T-helper 2 cell treated with Interferon-gamma antibody and Interleukin-4, amounts not matched to agents 100 ng/mL and 5 ng/mL, for 36 hours (primary cell): ENCODE data around the gene C18orf63. TPM values are rescaled to one million over a fixed set of nuclear protein-coding genes. Genes with fewer than 3 reads are reported as not detected.
"Not testable (repeated sequence)": the region's sequence is repeated elsewhere in the genome, so short reads cannot be mapped to it uniquely, and the experiment has no call there.

Experiments
- intact Hi-C: fragments of 100-400 bp; cut with micrococcal nuclease; formaldehyde crosslinking; loops from one replicate; pipeline ENCODE4 v1.15.1; 2023
- total RNA-seq: library from RNA; stranded (reverse); gene quantifications from 2 replicates; pipeline ENCODE4 v1.2.3, GENCODE V29; 2022

C18orf63 gene
- total RNA-seq, result not detected in 2 replicates

DNA sequence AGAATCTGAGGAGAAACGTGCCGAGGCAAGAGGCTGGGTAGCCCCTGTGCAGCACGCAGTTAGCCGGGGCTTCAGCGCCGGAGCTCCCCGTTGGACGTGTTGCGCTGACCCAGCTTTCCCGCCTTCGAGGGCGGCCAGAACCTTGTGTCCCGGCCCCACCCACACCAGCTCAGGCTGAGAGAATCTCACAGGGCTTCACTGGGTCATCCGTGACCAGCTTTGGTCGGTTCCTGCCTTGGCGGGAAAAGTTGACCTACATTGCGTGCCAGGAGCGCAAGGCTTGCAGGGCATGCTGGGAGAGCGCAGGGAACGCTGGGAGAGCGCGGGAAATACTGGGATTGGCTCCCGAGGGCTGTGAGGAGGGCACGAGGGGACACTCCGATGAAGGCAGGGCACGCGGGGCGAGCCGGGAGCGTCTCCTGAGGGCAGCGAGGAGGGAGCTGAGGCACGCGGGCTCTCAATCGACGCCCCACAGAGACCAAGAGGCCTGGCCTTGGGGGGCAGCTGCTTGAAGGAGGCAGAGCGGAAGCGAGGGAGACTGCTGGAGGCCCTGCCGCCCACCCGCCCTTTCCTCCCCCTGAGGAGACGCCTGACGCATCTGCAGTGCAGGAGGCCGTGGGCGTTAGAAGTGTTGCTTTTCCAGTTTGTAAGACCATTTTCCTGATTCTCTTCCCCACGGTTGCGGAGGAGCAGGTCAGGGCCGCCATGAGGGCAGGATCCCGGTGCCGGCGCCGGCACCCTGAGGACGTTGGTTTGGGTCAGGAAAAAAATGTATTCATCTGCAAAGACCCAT, at the start of gene C18orf63:
Gene C18orf63 (plus strand): TSS at position 376 of the 793 bp plus-strand sequence. CDS start 2,027 bp downstream, outside the sequence.
- intact Hi-C loops, result no loop called here

DNA sequence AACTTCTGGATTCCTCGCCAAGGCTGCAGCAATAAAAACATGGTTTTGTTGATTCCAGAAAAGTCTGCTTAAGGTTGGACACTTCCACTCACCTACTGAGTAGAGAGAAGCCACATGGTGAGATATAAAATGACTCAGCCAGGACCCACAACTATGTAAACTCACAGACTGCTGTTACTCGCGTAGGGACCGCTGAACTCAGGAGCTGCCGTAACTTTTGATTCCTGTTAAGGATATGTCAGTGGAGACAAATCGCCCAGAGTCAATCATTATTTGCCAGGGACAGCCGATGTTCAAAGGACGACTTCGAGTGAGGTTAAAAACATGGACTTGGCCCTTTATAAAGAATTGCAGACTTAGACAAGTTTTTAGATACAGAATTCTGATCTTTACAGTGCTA, 49.5 kb upstream of the C18orf63 start:
- intact Hi-C loops, result no loop called here

DNA sequence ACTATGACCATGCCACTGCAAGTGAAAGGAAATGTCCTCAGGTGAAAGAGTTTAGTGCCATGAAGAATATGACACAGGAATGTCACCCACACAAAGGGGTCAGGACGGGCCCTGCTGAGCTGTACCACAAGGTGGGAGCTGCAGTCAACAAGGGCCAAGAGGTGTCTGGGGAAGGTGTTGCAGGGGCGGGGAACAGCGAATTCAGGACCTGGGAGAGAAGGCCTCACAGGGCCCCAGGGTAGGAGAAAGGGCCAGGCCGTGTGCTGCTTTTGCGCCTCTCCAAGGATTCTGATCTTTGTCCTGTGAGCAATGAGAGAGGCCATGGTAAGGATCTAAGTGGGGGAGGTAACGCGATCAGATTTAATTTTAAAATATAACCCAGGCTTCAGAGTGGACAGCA, 47.5 kb upstream of the C18orf63 start:
- intact Hi-C loops, result no loop called here

DNA sequence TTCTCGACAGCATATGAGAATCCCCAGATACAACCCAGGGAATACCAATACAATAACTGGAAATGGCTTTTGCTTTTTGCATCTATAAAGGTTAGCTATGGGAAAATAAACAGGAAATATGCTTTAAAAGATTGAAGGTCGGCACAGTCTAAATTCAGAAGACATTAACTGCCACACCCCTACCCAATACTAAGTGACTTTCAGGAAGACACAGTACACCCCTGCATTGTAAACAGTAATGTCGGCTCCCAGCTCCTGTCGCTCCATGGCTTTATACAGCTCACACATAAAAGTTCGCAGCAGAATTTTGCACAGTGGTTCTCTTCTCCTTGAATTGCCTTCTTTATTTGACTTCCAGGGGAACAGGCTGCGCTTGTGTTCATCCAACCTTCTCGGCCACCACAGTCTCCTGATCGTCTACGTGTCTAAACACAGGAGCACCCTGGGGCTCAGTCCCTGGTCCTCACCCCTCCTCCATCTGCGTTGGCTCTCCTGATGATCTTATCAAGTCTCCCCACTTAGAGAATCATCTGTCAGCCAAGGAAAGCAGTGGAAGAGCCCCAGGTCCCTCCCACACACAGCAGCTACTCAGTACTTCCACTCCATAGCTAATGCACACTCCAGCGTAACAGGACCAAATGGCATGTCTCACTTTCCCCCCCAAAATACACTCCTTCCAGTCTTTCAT, 46.6 kb upstream of the C18orf63 start:
- intact Hi-C loops, result no loop called here

DNA sequence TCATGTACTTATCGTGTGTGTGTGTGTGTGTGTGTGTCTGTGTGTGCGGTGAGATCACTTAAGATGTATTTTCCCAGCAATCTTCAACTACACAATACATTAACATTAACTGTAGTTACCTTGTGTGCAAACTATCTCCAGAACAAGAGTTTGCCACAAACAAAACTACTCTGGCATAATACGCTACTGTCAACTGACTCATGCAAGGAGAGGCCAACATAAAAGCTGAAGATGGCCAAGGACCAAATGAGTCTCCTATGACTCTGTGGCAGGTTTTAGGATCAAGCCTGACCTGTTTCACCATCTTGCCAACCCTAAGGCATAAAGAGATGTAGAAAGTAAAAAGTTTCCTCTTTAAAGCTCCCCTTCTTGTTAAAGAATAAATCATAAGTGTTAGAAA, 44.0 kb upstream of the C18orf63 start:
- intact Hi-C loops, result no loop called here

DNA sequence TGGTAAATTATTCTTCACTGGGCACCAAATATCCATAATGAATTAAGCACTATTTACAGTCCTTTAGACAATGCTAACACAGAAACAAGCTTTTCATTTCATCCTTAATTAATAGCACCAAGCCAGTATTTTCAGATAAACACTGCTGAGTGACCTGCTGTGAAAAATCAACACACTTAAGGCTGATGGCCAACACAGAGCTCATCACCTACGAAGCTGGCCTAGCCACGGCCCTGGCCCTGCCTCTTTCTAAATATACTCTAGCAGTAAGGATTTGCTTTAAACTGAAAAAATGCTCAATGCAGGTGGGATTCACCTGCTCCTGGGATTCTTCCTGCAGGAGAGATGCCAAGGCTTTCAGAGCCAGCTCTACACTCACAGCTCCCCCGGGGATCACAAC, 42.2 kb upstream of the C18orf63 start:
- intact Hi-C loops, result no loop called here

DNA sequence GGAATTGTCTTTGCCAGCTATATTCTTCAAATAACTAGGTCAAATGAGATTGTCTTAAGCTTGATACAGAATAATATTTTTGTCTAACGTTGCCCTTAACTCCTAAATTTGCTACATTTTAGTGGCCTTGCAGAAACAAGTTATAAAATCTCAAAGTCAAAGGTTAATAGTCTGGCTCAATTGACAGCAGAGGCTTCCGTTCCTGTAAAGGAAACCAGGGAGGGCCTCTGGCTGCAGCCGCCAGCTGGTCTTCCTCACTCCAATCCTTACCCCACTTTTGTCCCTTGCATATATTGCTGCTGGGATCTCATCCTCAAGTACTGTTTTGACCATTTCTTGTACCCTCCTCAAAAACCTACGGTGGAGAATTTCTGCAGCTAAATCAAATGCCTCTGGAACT, 40.9 kb upstream of the C18orf63 start:
- intact Hi-C loops, result no loop called here

DNA sequence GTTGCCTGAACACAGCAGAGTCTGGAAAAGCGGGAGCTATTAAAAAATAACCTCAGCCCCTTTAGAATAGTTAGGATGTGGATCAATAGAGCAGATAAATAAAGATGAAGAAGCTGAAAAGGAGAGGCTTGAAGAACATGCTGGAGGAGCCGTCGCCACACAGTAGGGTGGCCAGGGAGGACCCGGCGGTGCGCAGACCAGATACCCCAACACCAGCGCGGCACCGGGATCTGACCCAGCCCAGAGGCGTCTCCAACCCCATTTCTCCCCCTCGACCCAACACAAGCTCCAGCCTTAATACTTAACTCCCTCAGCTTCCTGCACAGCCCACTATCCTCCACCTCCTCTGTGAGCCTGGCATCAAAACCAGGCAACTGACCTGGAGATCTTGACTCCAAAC, 39.9 kb upstream of the C18orf63 start:
- intact Hi-C loops, result no loop called here

DNA sequence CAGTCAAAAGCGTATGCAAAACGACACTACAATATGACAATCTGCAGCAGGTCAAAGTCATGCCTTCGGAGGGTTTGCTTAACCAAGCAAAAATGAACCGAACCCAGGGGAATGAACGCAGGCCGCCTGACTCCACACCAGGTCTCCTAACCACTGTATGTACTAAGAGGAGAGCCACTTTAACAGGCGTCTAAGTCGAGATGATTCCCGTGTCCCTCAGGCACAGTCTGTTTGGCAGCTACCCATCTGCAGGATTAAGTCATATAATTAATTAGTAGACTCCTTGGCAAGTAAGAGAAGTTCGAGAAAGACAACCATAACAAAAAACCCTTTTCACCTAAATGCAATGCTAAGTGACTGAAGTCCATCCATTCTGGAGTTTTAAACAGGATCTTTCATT, 39.0 kb upstream of the C18orf63 start:
- intact Hi-C loops, result no loop called here

DNA sequence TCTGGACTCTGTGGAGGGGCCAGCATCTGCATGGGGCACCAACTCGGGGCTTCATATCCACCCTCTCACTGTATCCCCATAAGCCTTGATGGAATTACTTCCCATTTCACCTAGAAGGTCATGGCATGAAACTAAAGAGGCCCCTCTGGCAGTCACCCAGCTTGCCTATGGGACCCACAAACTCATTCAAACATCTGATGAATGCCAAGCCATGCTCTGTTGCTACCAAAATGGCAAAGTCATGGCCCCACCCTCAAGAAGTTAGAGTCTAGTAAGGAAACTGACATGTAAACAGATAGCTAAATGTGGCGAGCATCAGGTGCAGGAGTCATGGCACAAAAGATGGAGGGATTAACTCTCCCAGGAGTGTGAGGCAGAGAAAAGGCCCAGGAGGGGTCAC, 38.3 kb upstream of the C18orf63 start:
- intact Hi-C loops, result no loop called here

DNA sequence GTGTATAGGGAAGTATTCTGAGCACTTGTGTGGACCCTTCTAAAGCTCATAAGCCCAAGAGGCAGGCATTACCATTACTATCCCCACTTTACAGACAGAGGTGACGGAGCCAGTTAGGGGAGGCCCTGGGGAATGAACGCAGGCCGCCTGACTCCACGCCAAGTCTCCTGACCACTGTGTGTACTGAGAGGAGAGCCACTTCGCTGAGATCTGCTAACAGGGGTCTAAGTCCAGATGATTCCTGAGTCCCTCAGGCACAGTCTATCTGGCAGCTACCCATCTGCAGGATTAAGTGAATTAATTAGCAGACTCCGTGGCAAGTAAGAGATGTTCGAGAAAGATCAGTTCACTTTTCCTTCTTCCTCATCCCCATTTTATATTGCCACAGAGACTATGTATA, 37.6 kb upstream of the C18orf63 start:
- intact Hi-C loops, result no loop called here

DNA sequence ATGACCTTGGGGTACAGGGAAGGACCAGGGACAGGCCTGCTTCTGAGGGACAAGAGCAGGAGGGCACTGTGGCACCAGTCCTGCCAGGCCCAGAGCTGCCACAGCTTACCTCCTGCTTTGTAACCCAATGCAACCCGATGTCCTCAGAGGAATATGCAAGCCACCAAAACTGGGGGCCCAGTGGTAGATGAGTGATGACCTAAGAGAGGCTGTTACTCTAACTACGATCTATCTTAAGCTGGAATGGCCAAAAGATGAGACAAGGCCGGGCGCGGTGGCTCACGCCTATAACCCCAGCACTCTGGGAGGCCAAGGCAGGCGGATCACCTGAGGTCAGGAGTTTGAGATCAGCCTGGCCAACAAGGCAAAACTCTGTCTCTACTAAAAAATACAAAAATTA, 36.7 kb upstream of the C18orf63 start:
- intact Hi-C loops, result no loop called here

DNA sequence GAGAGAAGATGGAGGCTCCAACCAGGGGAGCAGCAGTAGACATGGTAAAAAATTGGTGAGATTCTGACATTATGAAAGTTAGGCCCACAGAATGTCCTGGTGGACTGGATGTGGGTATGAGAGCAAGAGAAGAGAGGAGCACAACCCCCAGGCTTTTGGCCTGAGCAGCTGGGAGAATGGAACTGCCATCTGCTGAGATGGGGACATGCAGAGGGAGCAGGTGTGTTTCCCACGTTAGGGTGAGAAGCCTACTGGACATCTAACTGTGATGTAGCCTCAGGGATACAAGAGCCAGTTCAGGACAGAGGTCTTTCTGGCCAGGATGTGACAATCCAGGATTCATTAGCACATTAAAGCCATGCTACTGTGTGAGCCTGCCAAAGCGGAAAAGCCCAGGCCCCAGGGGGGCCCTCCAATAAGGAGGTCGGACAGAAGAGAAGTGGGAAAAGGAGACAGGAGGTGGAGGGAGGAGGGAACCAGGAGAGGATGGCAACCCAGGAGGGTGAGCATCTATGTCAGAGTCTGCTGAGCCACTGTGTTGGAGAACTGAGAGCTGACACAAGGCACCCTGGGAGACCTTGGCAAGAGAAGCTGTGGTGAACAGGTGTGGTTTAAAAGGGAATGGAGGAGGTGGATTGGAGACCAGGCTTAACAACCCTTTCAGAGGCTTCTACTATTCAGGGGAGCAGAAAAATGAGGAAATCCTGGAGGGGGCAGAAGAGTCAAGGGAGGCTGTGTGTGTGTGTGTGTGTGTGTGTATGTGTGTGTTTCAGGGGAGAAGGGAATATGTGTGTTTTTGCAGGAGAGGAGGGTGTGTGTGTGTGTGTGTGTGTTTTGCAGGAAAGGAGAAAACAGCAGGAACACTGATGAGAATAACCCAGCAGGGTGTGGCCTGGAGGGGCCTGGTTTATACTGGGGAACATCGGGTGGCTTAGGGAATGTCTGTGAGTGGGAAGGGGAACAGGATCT, 34.3 kb upstream of the C18orf63 start:
- intact Hi-C loops, result no loop called here

DNA sequence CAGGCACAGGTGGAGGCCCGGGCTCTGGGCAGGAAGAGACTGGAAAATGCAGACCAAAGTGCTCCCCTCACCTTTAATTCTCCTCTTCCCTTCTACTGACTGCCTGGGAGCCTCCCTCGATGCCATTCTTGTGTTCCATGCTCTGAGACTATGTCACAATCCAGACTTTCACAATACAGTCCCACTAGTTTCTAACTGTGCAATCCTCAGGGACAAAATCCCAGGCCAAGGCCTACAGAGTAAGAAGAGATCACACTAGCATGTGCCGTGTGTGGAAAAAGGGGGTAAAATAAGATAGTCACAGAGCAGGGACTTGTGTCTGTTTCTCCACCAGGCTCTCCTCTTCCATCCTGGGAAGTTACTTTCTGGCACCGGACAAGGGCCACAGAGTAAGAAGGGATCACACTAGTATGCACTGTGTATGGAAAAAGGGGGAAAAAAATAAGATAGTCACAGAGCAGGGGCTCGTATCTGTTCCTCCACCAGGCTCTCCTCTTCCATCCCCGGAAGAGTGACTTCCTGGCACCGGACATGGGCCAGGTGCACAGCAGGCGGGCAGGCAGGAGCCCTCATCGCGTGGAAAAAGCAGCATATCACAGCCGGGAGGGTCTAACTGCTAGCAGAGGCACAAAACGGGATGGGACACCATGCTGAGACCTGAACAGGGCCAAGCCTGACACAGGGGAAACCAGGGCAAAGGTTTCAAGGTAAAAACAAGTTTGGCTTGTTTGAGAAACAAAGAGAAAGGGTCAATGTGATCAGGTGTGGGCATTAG, 33.5 kb upstream of the C18orf63 start:
- intact Hi-C loops, result no loop called here

DNA sequence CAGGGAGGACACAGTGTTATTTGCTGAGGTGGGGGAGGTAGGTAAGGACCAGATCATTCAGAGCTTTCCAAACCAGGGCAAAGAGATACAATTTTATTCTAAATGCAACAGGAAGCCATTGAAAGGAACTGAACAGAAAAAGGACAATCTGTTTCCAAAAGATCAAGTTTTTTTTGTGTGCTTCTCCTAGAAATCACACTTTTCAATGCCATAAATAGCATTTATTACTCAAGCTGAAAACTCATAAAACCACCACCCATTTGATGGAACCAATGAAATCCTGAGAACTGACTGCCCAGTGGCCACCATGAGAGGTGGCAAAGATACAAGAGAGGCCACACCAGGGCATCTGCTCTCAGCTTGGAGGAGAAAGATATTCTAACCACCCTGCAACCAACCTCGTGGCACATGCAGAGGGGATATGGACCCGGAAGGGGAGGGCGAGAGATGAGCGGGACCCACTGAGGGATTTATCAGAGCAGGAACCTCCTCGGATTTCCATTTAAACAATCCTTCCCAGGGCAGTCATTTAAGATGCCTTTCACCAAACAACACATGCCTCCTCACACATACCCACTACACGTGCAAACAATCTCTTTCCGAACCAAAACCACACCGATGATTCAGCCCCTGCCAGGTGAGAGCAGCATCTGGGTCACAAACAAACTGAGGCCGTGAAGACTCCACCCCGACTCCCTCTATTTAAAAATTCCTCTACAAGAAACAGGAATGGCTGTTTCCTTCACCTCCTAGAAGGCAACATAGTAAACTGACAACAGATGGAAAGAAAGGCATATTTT, 32.7 kb upstream of the C18orf63 start:
- intact Hi-C loops, result no loop called here

DNA sequence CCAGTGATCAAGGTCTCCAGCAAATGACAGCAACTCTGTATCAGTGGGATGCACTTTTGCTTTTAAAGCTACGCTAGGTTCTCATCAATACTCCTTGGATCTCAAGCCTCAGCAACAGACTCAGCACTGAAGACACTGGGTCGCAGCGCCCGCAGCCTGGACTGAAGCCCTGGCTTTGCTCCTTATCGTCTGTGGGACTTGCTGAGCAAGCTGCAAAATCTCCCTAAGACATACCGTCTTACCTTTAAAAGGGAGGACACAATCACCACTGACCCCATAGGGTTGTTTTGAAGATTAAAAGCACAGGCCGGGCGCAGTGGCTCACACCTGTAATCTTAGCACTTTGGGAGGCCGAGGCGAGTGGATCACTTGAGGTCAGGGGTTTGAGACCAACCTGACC, 32.0 kb upstream of the C18orf63 start:
- intact Hi-C loops, result no loop called here

DNA sequence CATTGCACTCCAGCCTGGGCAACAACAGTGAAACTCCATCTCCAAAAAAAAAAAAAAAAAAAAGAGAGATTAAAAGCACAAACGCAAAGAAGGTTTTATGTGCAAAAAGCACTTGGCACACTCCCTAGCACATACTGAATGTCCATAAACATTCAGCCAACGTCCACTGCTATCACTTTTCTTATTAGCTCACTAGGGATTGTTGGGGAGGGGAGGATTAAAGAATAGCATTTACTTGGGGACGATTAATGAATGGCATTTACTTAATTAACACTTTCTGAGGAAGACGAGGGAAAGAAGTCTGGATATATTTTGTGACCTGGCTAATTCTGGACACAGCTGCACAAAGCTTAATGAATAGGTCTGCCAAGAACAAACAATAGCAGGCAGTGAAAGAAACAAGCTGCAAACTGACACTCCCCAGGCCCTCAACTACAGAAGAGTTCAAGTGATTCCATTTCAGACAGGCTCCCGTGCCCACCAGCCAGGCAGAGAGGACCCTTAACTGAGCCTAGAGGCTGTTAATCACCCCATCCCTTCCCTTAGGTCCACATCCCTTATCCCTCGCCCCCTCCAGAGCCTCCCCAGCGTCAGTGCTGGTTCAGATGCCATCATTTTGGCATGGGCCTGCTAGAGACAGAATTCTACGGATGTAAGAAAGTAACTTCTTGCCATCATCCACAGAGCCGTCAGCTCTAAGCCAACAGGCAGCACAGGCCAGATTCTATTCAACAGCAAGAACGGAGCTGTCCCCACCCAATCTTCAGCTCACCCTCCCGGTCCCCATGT, 31.3 kb upstream of the C18orf63 start:
- intact Hi-C loops, result no loop called here

DNA sequence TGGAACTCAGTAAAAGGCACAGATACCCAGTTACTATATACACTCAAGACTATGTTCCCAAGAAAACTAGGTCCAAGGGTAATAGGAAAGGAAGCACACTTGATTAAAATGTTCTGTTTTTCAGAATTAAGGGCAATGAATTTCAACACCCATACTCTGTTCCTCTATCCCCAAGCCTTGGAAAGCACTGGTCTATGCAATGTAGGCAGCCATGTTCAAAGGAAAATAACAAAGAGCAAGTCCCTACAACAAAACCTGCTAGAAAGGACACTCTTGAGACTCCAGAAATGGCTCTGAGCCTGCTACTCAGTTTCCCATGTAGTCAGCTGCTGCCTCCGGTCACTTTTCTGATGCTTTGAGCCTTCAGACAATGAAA, 30.7 kb upstream of the C18orf63 start:
- intact Hi-C loops, result no loop called here

DNA sequence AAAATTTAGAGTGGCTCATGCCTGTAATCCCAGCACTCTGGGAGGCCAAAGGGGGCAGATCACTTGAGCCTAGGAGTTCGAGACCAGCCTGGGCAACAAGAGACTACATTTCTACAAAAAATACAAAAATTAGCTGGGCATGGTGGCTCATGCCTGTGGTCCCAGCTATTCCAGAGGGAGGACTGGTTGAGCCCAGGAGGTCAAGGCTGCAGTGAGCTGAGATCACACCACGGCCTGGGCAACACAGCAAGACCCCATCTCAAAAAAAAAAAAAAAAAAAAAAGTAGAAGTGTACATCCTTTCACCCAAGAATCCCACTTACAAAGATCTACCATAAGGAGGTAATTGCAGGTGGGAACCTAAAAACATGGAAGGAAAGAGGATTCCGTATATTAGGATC, 30.1 kb upstream of the C18orf63 start:
- intact Hi-C loops, result not testable (repeated sequence)
